ENCODE data around the gene MCCC1.
"Not testable (repeated sequence)": the region's sequence is repeated elsewhere in the genome, so short reads cannot be mapped to it uniquely, and the experiment has no call there.

The MCCC1 gene

DNA sequence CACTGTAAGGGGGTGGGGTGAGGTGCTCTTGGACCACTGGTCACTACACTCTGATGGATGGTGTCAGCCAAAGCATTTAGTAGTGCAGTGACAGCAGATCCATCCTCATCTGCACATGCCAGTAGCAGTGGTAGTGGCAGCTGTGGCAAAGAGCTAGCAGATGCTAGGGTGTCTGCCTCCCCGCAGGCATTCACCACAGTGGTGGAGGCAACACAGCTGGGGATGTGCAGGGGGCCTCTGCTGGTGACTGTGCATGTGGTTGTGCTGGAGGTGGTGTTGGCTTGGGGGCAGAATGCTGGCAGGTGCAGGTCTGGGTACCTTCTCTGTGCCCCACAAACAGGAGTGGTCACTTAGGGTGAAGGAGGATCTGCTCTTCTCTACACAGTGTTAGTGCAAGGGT lies 99.5 kb downstream of the MCCC1 start:
- no peaks in the 10 kb centered on the region for H3K9me3 ChIP-seq
- no peaks in the 10 kb centered on the region for H3K4me1 ChIP-seq
- no peaks in the 10 kb centered on the region for H3K27me3 ChIP-seq
- H3K36me3 ChIP-seq: no peaks in the 10 kb centered on the region
- DNase-seq: no peak
- TF ChIP-seq, protein P1, sequence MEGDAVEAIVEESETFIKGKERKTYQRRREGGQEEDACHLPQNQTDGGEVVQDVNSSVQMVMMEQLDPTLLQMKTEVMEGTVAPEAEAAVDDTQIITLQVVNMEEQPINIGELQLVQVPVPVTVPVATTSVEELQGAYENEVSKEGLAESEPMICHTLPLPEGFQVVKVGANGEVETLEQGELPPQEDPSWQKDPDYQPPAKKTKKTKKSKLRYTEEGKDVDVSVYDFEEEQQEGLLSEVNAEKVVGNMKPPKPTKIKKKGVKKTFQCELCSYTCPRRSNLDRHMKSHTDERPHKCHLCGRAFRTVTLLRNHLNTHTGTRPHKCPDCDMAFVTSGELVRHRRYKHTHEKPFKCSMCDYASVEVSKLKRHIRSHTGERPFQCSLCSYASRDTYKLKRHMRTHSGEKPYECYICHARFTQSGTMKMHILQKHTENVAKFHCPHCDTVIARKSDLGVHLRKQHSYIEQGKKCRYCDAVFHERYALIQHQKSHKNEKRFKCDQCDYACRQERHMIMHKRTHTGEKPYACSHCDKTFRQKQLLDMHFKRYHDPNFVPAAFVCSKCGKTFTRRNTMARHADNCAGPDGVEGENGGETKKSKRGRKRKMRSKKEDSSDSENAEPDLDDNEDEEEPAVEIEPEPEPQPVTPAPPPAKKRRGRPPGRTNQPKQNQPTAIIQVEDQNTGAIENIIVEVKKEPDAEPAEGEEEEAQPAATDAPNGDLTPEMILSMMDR (IDR thresholded peaks at IDR 0.05; ENCODE audit: low read depth, low read length): no peak
- no peak overlapping the region for H3K4me3 ChIP-seq (ENCODE audit: low read depth, low read length)

DNA sequence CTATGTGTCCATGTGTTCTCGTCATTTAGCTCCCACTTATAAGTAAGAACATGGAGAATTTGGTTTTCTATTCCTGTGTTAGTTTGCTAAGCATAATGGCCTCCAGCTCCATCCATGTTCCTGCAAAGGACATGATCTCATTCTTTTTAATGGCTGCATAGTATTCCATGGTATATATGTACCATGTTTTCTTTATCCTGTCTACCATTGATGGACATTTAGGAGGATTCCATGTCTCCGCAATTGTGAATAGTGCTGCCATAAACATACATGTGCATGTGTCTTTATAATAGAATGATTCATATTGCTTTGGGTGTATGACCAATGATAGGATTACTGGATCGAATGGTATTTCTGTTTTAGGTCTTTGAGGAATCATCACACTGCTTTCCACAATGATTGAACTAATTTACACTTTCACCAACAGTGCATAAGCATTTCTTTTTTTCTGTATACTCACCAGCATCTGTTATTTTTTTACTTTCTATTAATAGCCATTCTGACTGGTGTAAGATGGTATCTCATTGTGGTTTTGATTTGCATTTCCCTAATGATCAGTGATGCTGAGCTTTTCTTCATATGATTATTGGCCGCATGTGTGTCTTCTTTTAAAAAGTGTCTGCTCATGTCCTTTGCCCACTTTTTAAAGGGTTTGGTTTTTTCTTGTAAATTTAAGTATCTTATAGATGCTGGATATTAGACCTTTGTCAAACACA lies 105.7 kb downstream of the MCCC1 start:
- H3K4me1 ChIP-seq; H3K36me3 ChIP-seq; H3K4me3 ChIP-seq (ENCODE audit: low read depth, low read length); H3K9me3 ChIP-seq; DNase-seq; H3K27me3 ChIP-seq: not testable (repeated sequence)

DNA sequence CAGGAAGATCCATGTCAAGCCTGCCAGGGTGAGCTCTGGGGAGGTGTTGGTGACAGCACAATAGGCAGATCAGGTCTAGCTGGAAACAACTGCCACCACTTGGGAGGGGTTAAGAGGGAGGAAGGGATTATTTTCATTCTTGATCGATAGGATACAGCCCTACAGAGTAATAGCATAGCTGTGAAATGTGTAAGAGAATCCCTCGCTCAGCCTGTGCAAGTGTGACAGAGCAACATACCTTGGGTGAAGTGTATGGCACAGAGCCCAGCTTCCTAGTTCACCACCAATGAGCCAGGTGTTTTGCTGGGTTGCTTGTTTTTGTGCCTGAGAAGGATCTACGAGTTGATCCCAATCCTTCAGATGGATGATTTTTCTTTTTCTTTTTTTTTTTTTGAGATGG lies 109.7 kb downstream of the MCCC1 start:
- DNase-seq: no peak
- Histone ChIP-seq H3K36me3 (no peaks in the 10 kb centered on the region), H3K9me3 (no peaks in the 10 kb centered on the region), H3K27me3 (no peaks in the 10 kb centered on the region), H3K4me1 (no peaks in the 10 kb centered on the region), H3K4me3 (ENCODE audit: low read depth, low read length) (no peak overlapping the region)
- TF ChIP-seq, protein P1 (IDR thresholded peaks at IDR 0.05; ENCODE audit: low read depth, low read length): no peak

DNA sequence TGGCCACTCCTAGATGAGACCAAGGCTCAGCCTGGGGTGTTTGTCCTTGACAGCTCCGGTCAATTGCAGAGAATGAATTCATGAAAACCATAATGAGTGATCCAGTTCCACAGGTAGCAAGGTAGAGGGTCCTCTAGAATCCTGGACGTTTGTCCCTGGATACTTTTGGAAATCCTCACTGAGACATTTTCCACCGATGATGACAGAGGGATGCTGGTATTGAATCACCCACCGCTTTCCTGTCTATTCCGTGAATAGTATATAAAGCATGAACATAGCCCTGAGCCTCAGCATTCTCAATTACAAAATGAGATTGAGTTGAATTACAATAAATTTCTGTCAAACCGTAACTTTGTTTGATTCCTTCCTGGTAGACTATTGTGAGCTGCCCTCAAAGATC lies 113.3 kb downstream of the MCCC1 start:
- no peak overlapping the region for H3K4me3 ChIP-seq (ENCODE audit: low read depth, low read length)
- H3K36me3 ChIP-seq: no peaks in the 10 kb centered on the region
- TF ChIP-seq, protein P1 (IDR thresholded peaks at IDR 0.05; ENCODE audit: low read depth, low read length): no peak
- no peaks in the 10 kb centered on the region; the same call in 1 of the 2 replicates for H3K4me1 ChIP-seq
- no peaks in the 10 kb centered on the region for H3K9me3 ChIP-seq
- no peaks in the 10 kb centered on the region for H3K27me3 ChIP-seq
- DNase-seq: no peak

DNA sequence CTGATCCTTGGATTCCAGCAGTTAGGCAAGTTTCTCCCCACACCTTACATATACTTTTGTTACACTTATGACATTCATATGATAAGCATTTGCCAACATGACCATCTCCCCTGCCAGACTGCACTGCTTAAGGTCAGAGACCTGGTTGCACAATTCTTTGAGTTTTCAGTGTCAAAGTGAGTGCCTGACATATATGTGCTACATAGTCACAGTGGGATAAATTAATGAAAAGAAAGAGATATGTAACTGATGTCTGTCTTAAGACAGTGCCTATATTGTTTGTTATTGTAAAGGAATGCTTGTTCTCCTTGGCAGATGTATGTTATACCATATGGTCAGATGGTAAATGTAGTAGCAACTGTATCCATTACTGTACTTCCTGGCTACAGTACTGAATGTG lies 115.4 kb downstream of the MCCC1 start:
- Histone ChIP-seq H3K27me3 (no peaks in the 10 kb centered on the region), H3K4me1 (no peaks in the 10 kb centered on the region; the same call in 1 of the 2 replicates), H3K36me3 (no peaks in the 10 kb centered on the region), H3K9me3 (no peaks in the 10 kb centered on the region), H3K4me3 (ENCODE audit: low read depth, low read length) (no peak overlapping the region)
- TF ChIP-seq, protein P1 (IDR thresholded peaks at IDR 0.05; ENCODE audit: low read depth, low read length): no peak
- DNase-seq: no peak

DNA sequence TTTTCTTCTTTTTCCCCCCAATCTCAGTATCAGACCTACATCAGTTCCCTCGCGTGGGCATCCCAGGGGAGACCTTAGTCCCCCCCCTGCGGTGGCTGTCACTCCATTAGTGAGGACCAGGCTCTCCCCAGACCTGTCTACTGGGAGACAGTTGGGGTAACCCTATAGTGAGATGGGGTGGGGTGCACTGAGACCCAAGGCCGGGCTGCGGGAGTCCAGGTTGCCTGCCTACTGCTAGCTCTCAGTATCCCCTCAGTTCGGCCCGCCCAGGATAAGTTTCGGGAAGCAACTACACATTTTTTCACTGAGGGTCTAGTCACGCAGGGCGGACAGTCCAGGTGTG lies 118.3 kb downstream of the MCCC1 start:
- Histone ChIP-seq H3K9me3 (no peaks in the 10 kb centered on the region), H3K36me3 (no peaks in the 10 kb centered on the region; the same call in 1 of the 2 replicates), H3K4me3 (ENCODE audit: low read depth, low read length) (peak overlapping the region; percentile 70), H3K27me3 (no peaks in the 10 kb centered on the region), H3K4me1 (no peaks in the 10 kb centered on the region; the same call in 1 of the 2 replicates)
- no peak for DNase-seq
- TF ChIP-seq, protein P1 (IDR thresholded peaks at IDR 0.05; ENCODE audit: low read depth, low read length): no peak
